NCI-H2171 treated with DMSO at 0.1 percent for 48 hours (cell line): ENCODE measurements around the gene MAP3K13.
A peak's percentile ranks its signal among the peaks of the same experiment; 100 is the strongest.
"Not testable (repeated sequence)": the region's sequence is repeated elsewhere in the genome, so short reads cannot be mapped to it uniquely, and the experiment has no call there.

Experiments used
- DNase-seq: peaks from one replicate; lab custom pipeline; 2025; lab: John Stamatoyannopoulos, UW

The MAP3K13 gene

GRCh38 chr3:185451432-185451831, 88.5 kb downstream of the MAP3K13 start:
- not testable (repeated sequence) for DNase-seq

DNA sequence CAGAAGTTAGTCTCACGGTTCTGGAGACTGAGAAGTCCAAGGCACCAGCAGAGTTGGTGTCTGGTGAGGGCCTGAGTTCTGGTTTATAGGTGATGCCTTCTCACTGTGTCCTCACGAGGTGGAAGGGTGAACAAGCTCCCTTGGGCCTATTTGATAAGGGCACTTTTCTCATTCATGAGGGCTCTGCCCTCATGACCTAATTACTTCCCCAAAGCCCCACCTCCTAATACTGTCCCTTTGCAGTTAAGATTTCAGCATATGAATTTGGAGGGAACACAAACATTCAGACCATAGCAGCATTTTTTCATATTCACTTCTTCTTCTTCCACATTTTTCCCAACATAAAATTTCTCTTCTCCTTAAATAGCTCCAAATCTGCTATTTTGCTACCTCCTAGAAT, 94.4 kb downstream of the MAP3K13 start:
- DNase-seq: no peak

GRCh38 chr3:185460309-185460708, 97.4 kb downstream of the MAP3K13 start:
- no peak for DNase-seq

GRCh38 chr3:185460719-185461350, 97.9 kb downstream of the MAP3K13 start:
- no peak for DNase-seq

GRCh38 chr3:185465471-185465870, 102.5 kb downstream of the MAP3K13 start:
- DNase-seq: no peak

GRCh38 chr3:185466123-185466522, 103.2 kb downstream of the MAP3K13 start:
- not testable (repeated sequence) for DNase-seq

- DNase-seq: no peak
Observed at GRCh38 chr3:185469542-185469941, 106.6 kb downstream of the MAP3K13 start.

- DNase-seq: no peak
Observed at GRCh38 chr3:185470323-185470722, 107.4 kb downstream of the MAP3K13 start.

DNA sequence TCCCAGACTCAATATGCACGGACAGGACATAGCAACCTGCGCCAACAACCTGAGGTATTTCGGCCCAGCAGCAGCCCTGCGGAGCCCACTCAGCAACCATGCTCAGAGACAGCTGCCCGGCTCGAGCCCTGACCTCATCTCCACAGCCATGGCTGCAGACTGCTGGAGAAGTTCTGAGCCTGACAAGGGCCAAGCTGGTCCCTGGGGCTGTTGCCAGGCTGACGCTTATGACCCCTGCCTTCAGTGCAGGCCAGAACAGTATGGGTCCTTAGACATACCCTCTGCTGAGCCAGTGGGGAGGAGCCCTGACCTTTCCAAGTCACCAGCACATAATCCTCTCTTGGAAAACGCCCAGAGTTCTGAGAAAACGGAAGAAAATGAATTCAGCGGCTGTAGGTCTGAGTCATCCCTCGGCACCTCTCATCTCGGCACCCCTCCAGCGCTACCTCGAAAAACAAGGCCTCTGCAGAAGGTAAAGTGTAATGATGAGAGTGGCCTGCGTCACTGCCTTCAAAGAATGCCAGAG, 110.4 kb downstream of the MAP3K13 start:
- DNase-seq: no peak

GRCh38 chr3:185474922-185475321, 112.0 kb downstream of the MAP3K13 start:
- not testable (repeated sequence) for DNase-seq

GRCh38 chr3:185477316-185477715, 114.4 kb downstream of the MAP3K13 start:
- no peak for DNase-seq

- DNase-seq: no peak
Observed at GRCh38 chr3:185479373-185479945, 116.5 kb downstream of the MAP3K13 start.

- DNase-seq: no peak
Observed at GRCh38 chr3:185484296-185484695, 121.4 kb downstream of the MAP3K13 start.

GRCh38 chr3:185486394-185486793, 123.5 kb downstream of the MAP3K13 start:
- no peak for DNase-seq

- no peak for DNase-seq
Observed at GRCh38 chr3:185488465-185488864, 125.5 kb downstream of the MAP3K13 start.

GRCh38 chr3:185489462-185489861, 126.5 kb downstream of the MAP3K13 start:
- DNase-seq: no peak

DNA sequence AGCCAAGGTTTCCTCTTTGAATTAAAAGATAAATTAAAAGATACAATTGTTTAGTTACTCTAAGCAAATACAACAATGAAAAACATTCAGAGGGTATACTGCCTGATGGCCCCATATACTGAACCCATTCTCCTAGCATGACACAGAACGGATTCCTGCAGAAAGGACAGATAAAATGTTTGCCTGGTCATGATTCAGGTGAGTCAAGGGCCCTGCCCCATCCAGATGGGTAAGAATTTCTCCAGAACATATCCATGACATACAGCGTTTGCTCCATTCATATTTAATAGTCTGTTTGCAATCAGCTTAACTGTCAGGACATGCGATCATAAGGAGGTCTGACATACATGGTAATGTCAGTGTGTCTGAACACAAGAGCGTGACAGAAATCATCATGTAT, 127.3 kb downstream of the MAP3K13 start:
- DNase-seq: no peak

DNA sequence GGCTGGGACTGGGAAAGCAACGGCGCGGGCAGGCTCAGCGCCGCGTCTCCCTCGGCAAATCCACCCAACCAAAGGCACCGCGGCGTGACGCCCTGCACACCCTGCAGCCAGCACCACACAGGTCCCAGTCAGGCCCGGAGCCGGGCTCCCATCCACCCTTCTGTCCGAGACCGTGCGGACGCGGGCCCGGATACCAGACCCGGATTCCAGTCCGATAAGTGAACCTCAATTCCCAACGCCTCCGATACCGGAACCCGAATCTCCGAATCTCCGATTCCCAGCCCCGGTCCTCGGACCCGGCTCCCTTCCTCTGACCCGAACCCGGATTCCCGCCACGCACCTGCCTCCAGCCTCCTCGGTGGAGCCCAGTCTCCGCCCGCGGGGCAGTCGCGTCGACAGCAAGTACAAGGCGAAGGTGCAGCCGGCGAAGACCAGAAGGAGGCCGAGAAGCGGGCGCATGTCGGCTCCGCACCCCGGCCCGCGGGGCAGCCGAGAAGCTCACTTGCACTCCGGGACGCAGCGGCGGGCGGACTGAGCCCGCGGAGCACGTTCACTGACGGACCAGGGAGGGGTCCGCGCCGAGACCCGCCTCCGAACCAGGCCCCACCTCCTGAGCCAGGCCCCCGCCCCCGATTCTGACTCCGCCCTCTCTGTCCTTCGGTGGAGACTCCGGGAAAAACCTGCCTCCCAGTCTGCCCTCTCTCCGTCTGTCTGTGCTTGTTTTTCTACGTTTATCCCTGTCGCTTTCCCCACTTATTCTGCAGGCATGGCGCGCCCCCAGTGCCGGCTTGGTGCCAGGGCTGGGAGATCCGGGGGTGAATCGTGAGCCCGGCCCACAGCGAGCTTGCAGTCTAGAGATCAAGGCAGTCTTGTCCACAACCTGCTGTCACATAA, 135.8 kb downstream of the MAP3K13 start, which contains the start of gene TMEM41A:
TMEM41A (minus strand) TSS at position 533 of the 894 bp plus-strand sequence; CDS start at position 459, 74 bp downstream.
- DNase-seq: peak; percentile 95

DNA sequence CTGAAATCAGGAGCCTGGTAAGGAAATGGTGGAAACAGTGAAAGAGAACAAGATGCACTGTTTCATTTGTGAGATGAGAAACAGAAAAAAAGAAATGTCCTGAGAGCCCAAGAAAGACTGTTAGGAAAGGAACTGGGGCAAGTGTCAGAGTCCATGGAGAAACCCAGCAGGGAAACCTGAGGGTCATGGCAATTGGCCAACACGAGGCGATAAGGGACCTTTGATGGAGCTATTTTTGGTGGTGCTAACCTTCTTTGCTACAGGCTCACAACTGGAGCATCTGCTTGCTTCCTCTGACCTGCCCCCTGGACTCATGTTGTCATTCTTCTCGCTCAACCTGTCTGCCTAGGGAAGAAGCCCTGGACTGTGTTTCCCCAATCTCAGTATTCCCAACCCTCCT, 140.1 kb downstream of the MAP3K13 start:
- DNase-seq: no peak

GRCh38 chr3:185503521-185503920, 140.6 kb downstream of the MAP3K13 start:
- no peak for DNase-seq

DNA sequence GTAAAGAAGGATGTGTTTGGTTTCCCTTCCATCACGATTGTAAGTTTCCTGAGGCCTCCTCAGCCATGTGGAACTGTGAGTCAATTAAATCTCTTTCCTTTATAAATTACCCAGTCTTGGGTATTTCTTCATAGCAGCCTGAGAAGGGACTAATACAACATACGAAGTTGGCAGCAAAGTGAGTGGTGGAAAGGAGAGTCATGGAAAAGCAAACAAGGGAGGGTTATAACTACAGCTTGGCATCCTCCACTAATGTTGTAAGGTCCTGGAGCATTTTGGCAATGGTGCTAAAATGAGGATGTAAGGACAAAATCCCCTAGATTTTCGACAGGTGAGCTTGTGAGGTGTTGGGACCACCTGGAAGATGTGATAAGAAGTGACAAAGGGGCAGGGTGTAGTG, 141.7 kb downstream of the MAP3K13 start:
- no peak for DNase-seq

- no peak for DNase-seq
Observed at GRCh38 chr3:185507883-185508282, 144.9 kb downstream of the MAP3K13 start.
